GM19372 (cell line): ENCODE results near the gene KDM2A.
"Not testable (repeated sequence)": the region's sequence is repeated elsewhere in the genome, so short reads cannot be mapped to it uniquely, and the experiment has no call there.

ENCODE experiments used
- ATAC-seq: cut with Tn5 transposase; IDR thresholded peaks from one replicate; pipeline ENCODE4 v1.9.1; 2021; ENCODE audit warnings: mild to moderate bottlenecking, low read depth, moderate library complexity; ENCODE audit not compliant: unreplicated experiment

KDM2A gene

GRCh38 chr11:67117176-67117575 is 1.9 kb upstream of the KDM2A start:
- ATAC-seq = no peak

DNA sequence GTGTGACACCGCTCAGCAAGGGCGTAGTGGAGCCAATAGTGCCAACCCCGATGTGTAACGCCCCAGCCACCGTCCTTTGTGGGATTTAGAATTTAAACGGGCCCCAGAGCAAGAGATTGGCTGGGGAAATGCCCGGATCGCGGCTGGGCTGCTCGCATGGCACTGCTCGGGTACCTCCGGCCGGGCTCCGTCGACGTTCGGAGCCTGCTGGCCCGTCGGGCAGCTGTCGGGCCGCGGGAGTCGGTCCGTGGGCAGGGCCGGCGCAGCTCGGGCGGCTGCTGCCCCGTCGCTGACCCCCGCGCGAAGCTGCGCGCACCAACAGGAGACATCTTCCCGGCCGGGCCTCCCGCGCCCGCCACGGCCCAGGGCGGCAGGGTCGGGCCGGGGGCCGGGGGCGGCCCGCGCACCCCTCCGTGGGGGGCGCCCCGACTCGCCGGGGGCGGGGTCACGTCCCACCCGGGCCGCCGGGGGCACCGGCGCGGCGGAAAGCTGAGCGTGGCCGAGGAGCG is 1.3 kb upstream of the KDM2A start:
- no peak for ATAC-seq

DNA sequence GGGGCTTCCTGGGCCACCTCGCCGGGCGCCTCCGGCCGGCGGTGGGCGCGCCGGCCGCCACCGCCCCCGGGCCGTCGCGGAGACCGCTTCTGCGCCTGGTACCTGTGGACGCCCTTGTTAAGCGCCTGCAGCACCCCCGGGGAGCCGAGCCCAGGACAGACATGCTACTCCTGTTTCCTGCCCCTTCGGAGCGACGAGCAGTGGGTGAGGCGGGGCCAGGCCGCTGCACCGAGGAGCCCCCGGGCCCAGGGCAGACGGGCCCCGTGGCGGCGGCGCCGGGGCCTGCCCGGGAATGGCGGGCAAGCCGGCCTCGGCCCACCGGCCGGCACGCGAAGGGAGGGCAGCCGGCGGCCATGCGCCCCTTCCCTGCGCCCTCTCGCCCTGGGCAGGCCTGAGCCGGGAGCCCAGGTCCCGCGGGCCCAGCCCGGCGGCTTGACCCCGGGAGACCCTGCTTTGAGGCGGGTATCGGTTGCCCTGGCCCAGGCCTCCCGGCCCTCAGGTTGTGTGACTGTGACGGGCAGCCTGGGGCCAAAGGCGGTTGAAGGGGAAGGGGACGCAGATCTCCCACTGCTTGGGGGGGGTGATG is 789 bp upstream of the KDM2A start:
- peak; percentile 2 for ATAC-seq

GRCh38 chr11:67119585-67120391 is 725 bp downstream of the KDM2A start:
- peak; percentile 9 for ATAC-seq

- no peak for ATAC-seq
Observed at GRCh38 chr11:67120456-67120855, 1.4 kb downstream of the KDM2A start.

DNA sequence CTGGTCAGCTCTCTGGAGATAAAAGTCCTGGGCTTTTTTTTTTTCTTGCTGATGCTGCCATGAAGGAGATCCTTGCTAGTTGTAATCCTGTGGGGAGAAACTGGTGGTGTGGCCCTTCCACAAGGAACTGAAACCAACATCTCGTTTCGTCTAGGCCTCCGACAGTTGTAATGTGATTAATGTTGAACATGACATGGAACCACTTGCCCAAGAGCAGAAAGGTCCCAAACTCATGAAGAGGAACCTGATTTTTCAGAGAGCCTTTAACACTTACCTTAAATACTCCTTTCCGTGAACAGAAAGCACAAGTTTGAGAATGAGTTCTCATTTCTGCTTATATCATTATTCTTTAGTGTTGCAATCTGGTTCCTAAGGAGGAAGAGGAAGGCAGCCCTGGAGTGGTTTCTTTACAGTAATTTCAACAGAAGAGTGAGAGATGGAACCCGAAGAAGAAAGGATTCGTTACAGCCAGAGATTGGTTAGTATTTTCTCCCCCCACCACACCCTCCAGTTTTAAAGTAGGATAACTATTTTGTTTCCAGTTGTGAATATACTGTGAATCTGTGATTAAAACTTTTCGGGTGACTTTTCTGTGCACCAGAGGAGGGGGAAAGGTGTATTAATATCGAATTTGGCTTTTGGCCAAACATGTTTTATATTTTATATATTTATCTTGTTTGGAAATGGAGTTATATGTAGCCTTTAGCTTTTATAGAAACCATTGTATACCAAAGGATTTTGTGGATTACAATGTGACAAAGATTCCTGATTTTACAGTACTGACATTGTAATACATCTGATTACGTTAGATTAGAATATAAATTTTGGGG is 2.0 kb downstream of the KDM2A start:
- no peak for ATAC-seq

- ATAC-seq = not testable (repeated sequence)
Observed at GRCh38 chr11:67123801-67124200, 4.7 kb downstream of the KDM2A start.

DNA sequence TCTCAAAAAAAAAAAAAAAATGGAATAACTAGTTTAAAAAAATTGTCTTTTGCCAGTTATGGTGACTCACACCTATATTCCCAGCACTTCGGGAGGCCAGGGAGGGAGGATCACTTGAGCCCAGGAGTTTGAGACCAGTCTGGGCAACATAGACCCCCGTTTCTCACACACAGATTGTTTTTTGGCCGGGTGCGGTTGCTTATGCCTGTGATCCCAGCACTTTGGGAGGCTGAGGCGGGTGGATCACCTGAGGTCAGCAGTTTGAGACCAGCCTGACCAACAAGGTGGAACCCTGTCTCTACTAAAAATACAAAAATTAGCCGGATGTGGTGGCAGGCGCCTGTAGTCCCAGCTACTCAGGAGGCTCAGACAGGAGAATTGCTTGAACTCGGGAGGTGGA is 7.2 kb downstream of the KDM2A start:
- not testable (repeated sequence) for ATAC-seq

DNA sequence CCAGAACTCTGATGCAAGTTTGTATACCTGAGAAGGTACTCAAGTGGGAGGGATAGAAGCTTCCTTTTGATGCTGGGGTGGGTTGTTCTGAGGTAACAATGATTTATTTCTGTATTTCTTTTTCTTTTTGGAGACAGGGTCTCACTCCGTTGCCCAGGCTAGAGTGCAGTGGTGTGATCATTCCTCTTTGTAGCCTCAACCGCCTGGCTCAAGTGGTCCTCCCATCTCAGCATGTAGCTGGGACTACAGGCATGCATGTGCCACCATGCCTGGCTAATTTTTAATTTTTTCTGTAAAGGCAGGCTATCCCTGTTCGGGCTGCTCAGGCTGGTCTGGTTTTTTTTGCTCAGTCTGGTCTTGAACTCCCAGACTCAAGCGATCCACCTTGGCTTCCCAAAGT is 7.9 kb downstream of the KDM2A start:
- no peak for ATAC-seq

DNA sequence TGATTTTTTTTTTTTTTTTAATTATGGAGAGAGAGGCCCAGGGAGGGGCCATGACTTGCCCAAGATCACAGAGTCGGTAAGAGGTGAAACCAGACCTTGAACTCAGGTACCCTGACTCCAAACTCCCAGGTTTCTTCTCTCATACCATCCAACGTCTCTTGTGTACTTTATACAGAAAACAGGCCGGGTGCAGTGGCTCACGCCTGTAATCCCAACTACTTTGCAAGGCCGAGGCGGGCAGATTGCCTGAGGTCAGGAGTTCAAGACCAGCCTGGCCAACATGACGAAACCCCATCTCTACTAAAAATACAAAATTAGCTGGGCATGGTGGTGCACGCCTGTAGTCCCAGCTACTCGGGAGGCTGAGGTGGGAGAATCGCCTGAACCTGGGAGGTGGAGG is 11.8 kb downstream of the KDM2A start:
- ATAC-seq = not testable (repeated sequence)

DNA sequence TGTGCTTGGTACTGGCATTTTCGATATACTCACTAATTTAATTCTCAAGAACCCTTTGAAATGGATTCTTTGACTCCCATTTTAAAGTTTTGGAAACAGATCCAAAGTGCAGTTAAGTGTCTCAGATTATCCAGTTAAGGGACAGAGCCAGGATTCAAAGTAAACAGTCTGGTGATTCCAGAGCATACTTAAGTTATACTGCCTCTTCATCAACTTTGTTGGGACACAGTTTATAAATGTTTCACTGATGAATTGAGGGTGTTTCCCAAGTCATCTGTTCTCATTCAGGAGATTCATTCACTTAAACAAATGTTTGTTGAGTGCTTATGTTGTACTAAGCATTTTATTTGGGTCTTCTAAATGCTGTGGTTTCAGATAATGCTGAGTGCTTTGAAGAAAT is 17.1 kb downstream of the KDM2A start:
- no peak for ATAC-seq

GRCh38 chr11:67138922-67139321 is 19.9 kb downstream of the KDM2A start:
- no peak for ATAC-seq

DNA sequence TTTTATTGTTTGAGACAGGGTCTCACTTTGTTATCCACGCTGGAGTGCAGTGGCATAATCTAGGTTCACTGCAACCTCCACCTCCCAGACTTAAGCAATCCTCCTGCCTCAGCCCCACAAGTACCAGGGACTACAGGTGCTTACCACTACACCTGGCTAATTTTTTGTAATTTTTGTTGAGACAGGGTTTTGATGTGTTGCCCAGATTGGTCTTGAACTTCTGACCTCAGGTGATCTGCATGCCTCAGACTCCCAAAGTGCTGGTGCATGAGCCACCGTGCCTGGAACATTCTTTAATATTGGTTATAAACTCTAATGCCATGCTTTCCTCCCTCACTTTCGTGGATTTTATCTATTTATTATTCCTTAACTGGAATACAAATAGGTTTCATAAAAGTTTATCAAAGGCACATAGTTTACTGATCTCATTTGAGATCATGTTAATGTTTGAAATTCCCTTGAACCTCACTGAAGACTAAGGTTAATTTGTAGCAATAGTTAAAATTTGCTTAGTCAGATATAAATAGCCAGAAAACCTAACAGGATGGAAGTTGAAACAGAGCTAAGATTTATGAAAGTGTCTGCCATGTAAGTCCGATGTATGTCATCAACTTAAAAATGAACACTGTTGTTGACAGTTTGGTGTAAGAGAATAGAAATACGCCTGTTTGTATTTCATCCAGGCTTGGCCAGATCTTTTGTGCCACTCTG is 27.6 kb downstream of the KDM2A start:
- no peak for ATAC-seq

DNA sequence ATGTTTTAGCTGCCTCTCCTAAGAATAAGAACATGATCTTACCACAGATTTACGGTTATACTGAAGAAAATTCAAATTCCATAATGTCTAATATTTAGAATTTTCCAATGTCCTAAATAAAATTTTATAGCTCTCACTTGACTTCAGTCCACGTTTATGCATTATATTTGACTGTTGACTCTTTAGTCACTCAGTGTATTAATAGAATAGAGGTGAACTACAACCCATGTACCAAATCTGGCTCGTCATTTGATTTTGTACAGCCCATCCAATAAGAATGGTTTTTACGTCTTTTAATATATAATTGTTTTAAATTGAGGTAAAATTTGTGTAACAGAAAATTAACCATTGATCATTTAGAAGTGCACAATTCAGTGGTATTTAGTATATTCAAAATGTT is 34.9 kb downstream of the KDM2A start:
- ATAC-seq = no peak

DNA sequence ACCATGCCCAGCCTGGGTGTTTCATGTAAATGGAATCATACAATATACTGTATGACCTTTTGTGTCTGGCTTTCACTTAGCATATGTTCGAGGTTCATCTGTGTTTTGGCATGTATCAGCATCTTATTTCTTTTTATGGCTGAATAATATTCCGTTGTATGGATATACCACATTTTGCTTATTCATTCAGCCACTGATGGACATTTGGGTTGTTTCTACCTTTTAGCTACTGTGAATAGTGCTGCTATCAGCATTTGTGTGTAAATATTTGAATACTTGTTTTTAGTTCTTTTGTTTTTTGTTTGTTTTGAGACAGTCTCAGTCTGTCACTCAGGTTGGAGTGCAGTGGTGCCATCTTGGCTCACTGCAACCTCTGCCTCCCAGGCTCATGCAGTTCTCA is 35.7 kb downstream of the KDM2A start:
- no peak for ATAC-seq

GRCh38 chr11:67157691-67158090 is 38.6 kb downstream of the KDM2A start:
- no peak for ATAC-seq

- ATAC-seq = no peak
Observed at GRCh38 chr11:67158221-67158620, 39.2 kb downstream of the KDM2A start.

DNA sequence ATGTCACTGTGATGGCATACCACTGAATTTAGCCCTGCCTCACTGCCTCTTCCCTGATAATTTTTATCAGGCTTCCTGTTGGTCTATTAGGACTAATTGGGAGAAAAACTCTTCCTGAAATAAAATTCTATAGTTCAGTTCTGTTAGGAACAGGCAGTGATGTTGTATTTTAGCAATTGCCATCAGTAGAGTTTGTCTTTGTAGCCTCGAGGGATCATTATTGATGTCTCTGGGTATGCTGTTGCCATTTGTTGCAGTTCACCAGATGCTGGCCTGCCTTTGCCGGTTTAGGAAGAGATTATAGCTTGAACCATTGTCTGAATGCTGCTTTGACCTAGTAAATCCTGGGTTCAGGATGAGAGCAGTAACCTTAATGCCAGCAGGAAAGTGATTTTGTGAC is 41.0 kb downstream of the KDM2A start:
- no peak for ATAC-seq

- ATAC-seq = no peak
Observed at GRCh38 chr11:67160872-67161783, 42.1 kb downstream of the KDM2A start.

DNA sequence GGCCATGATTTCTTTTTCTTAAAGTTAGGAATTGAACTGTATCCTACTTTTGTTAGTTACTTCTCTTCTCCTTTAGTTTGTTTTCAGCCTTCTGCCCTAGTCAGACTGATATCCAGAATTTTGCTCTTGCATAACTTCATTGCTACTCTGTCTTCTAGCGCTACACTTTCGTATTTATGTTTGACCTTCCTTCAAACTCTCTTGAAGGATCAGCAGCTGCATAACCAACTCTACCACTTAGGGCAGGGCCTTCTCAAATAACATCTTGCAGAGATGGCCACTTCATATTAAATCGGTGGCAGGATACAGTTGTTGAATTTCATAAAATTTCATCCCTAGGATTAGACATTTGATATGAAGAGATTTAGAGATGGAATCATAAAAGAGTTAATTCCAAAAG is 43.9 kb downstream of the KDM2A start:
- no peak for ATAC-seq
